B cell (primary cell): ENCODE data around the gene COMMD4.

ENCODE experiments used
- CTCF ChIP-seq: fragments of 200-600 bp; IDR thresholded peaks from one replicate; pipeline ENCODE4 v1.8.0; 2022; ENCODE audit warnings: antibody characterized with exemption, mild to moderate bottlenecking
- EZH2 ChIP-seq: IDR thresholded peaks from 2 replicates; pipeline ENCODE4 v1.6.1; 2012; ENCODE audit warnings: borderline replicate concordance, low read depth, mild to moderate bottlenecking, moderate library complexity, low read length; ENCODE audit not compliant: insufficient read depth, poor library complexity, severe bottlenecking

GRCh38 chr15:75367006-75367405, 31.1 kb downstream of the COMMD4 start:
- TF ChIP-seq CTCF: no peak
- no peak for TF ChIP-seq EZH2
